ENCODE data around the gene CREBRF.

- TF ChIP-seq CTCF (conservative IDR thresholded peaks at IDR 0.05; ENCODE audit: low read length) (no peak), EZH2phosphoT487 (IDR thresholded peaks at IDR 0.05; ENCODE audit: borderline replicate concordance, low read depth, low read length) (no peak)
Measured at GRCh38 chr5:173015598-173016455, 40.3 kb upstream of the CREBRF start.
